Peyer's patch (tissue), 4 donors: ENCODE data around the gene NID1. TPM values are rescaled to one million over a fixed set of nuclear protein-coding genes. Genes with fewer than 3 reads are reported as not detected.

Source experiments
- DNase-seq, 3 donors: peaks; one replicate each; pipeline ENCODE4 v3.0.0-alpha.2; 2017 to 2019
- H3K27ac ChIP-seq, 4 donors: fragments of 200-600 bp; sonication (generic); one replicate each; pipeline ENCODE4 v1.5.1; 2016 to 2019
- H3K27me3 ChIP-seq, 2 donors: fragments of 200-600 bp; sonication (generic); one replicate each; pipeline ENCODE4 v1.5.1; 2019
- H3K36me3 ChIP-seq, 3 donors: fragments of 200-600 bp; sonication (generic); one replicate each; pipeline ENCODE4 v1.5.1; 2016 to 2019
- H3K4me1 ChIP-seq, 4 donors: fragments of 200-600 bp; sonication (generic); one replicate each; pipeline ENCODE4 v1.5.1; 2016 to 2019
- H3K4me3 ChIP-seq, 4 donors: fragments of 200-600 bp; sonication (generic); 1 replicate in 3 of 4; 2 replicates in 1 of 4; pipeline ENCODE4 v1.5.1; 2016 to 2019; ENCODE audit warnings: mild to moderate bottlenecking in 1 of 4
- H3K9me3 ChIP-seq, 4 donors: fragments of 200-600 bp; sonication (generic); one replicate each; pipeline ENCODE4 v1.5.1; 2016 to 2019; ENCODE audit warnings: mild to moderate bottlenecking in 1 of 4
- POLR2A ChIP-seq, 2 donors: fragments of 450-650 bp; IDR thresholded peaks; one replicate each; pipeline ENCODE4 v1.5.1; 2017; ENCODE audit warnings: antibody characterized with exemption in 2 of 2, mild to moderate bottlenecking in 2 of 2, moderate library complexity in 2 of 2
- total RNA-seq, 4 donors: library from RNA; depleted of rRNA; stranded (reverse); fragments of >200 nt; gene quantifications; one replicate each; pipeline ENCODE4 v1.1.0, GENCODE V29; 2016
- TF ChIP-seq, protein P1 (sequence below), 6 experiments: fragments of 450-650 bp in 4 of 6; fragments of 200-600 bp in 2 of 6; sonication (generic) in 1 of 6; IDR thresholded peaks; one replicate each; pipeline ENCODE4 v1.5.1; 2017 to 2019; ENCODE audit warnings: antibody characterized with exemption in 6 of 6, mild to moderate bottlenecking in 3 of 6, moderate library complexity in 1 of 6

The NID1 gene
- total RNA-seq, 4 donors from 2014 or later: 20.5 to 92.4 (median 62.0) TPM

DNA sequence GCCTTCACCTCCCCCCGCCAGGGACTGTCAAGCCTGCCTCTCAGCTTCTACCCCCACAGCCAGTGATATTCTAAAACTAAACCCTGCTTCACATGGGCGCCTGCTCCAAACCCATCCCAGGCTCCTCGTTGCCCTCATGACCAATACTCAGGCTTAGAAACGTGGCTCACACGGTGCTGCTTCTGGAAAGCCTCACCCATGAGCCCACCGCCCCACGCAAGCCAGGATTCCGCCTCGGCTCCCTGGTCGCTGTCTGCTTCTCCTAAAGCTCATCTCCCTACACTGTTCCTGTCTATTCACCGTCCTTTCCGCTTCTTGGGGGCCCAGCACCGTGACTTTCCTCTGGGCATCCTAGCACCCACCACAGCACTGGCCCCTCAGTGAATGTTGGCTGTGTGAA, 72.5 kb downstream of the NID1 start:
- no peak overlapping the region for H3K4me3 ChIP-seq
- DNase-seq: no peak
- H3K36me3 ChIP-seq: peaks cover 0 to 37% (median 0%) of the 10 kb centered on the region in 3 donors
- H3K9me3 ChIP-seq: no peaks in the 10 kb centered on the region
- TF ChIP-seq, protein P1, sequence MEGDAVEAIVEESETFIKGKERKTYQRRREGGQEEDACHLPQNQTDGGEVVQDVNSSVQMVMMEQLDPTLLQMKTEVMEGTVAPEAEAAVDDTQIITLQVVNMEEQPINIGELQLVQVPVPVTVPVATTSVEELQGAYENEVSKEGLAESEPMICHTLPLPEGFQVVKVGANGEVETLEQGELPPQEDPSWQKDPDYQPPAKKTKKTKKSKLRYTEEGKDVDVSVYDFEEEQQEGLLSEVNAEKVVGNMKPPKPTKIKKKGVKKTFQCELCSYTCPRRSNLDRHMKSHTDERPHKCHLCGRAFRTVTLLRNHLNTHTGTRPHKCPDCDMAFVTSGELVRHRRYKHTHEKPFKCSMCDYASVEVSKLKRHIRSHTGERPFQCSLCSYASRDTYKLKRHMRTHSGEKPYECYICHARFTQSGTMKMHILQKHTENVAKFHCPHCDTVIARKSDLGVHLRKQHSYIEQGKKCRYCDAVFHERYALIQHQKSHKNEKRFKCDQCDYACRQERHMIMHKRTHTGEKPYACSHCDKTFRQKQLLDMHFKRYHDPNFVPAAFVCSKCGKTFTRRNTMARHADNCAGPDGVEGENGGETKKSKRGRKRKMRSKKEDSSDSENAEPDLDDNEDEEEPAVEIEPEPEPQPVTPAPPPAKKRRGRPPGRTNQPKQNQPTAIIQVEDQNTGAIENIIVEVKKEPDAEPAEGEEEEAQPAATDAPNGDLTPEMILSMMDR (IDR thresholded peaks at IDR 0.05): no peak
- TF ChIP-seq POLR2A (IDR thresholded peaks at IDR 0.05): no peak
- H3K27me3 ChIP-seq: no peaks in the 10 kb centered on the region
- H3K4me1 ChIP-seq: no peaks in the 10 kb centered on the region
- no peak overlapping the region for H3K27ac ChIP-seq

GRCh38 chr1:235990330-235990795, 74.5 kb downstream of the NID1 start:
- Histone ChIP-seq H3K9me3 (no peaks in the 10 kb centered on the region), H3K27me3 (no peaks in the 10 kb centered on the region), H3K4me3 (no peak overlapping the region), H3K27ac (no peak overlapping the region), H3K36me3 (peaks cover 0 to 37% (median 0%) of the 10 kb centered on the region in 3 donors), H3K4me1 (no peaks in the 10 kb centered on the region)
- TF ChIP-seq, protein P1 (IDR thresholded peaks at IDR 0.05): no peak
- TF ChIP-seq POLR2A (IDR thresholded peaks at IDR 0.05): no peak
- DNase-seq: no peak

- TF ChIP-seq, protein P1 (IDR thresholded peaks at IDR 0.05): no peak
- TF ChIP-seq POLR2A (IDR thresholded peaks at IDR 0.05): no peak
- no peaks in the 10 kb centered on the region for H3K27me3 ChIP-seq
- no peak overlapping the region for H3K27ac ChIP-seq
- H3K9me3 ChIP-seq: no peaks in the 10 kb centered on the region
- H3K4me3 ChIP-seq: no peak overlapping the region
- H3K4me1 ChIP-seq: no peaks in the 10 kb centered on the region
- DNase-seq: no peak
- peaks cover 0 to 37% (median 0%) of the 10 kb centered on the region in 3 donors for H3K36me3 ChIP-seq
Observed at GRCh38 chr1:235989105-235989504, 75.8 kb downstream of the NID1 start.

GRCh38 chr1:235986869-235987268, 78.0 kb downstream of the NID1 start:
- no peak for TF ChIP-seq POLR2A (IDR thresholded peaks at IDR 0.05)
- TF ChIP-seq, protein P1 (IDR thresholded peaks at IDR 0.05): no peak
- H3K4me1 ChIP-seq: no peaks in the 10 kb centered on the region
- DNase-seq: no peak
- H3K9me3 ChIP-seq: no peaks in the 10 kb centered on the region
- H3K4me3 ChIP-seq: no peak overlapping the region
- peaks cover 0 to 26% (median 0%) of the 10 kb centered on the region in 3 donors for H3K36me3 ChIP-seq
- H3K27ac ChIP-seq: peak overlapping the region in 1 of 4 donors; percentile 19
- no peaks in the 10 kb centered on the region for H3K27me3 ChIP-seq

DNA sequence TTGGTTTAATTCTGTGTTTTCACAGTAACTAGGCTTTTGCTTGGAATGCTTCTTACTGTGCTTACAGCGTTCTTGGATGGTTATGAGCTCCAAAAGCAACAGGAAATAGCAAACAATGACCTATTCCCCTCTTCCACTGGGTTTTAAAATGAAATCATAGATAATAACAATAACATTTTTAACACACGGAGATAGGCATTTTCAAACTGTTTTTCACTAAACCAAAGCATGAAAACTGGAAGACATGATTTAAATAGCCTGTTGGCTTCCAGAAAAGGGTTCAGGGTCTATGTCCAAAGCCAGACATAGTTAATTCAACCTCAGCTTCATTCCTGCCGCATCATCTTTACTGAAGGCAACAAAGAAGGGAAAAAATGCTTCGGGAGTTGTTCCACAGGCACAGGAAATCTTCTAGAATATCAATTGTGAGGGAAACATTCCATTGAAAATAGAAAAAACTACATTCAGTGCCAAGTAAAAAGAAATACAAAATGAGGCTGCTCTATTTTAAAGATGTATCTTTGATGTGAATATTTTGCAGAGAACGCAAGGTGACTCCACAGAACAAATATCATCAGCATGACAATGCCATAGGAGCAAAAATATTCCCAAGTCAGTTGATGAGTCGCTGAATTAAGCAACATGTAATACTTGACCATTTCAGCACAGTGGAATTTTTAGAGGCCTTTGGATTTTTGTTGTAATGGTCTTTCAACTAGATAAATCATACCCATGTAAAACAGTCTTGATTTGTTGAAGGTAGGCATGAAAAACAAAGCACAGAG, 80.7 kb downstream of the NID1 start:
- no peaks in the 10 kb centered on the region for H3K27me3 ChIP-seq
- H3K27ac ChIP-seq: peak overlapping the region in 3 of 4 donors; percentile 35 to 57 (median 44)
- no peaks in the 10 kb centered on the region for H3K4me1 ChIP-seq
- H3K9me3 ChIP-seq: no peaks in the 10 kb centered on the region
- DNase-seq: no peak
- TF ChIP-seq, protein P1 (IDR thresholded peaks at IDR 0.05): no peak
- H3K4me3 ChIP-seq: no peak overlapping the region
- peaks cover 0 to 22% (median 0%) of the 10 kb centered on the region in 3 donors for H3K36me3 ChIP-seq
